HAP-1 (cell line): ENCODE measurements around the gene SNCAIP.
"Not testable (repeated sequence)": the region's sequence is repeated elsewhere in the genome, so short reads cannot be mapped to it uniquely, and the experiment has no call there.

ENCODE experiments used
- DNase-seq, 2 experiments: peaks; one replicate each; pipeline ENCODE4 v3.0.0-alpha.2; 2016 to 2020; ENCODE audit warnings: low spot score in 2 of 2
- H3K27me3 ChIP-seq: fragments of 250-450 bp; sonication (Bioruptor Pico); 2 replicates; pipeline ENCODE4 v1.5.1; 2020; ENCODE audit warnings: low read depth, mild to moderate bottlenecking, moderate library complexity
- H3K36me3 ChIP-seq: fragments of 250-450 bp; sonication (Bioruptor Pico); replicated peaks from 2 replicates; pipeline ENCODE4 v1.5.1; 2020; ENCODE audit warnings: mild to moderate bottlenecking
- H3K4me1 ChIP-seq: fragments of 250-450 bp; sonication (Bioruptor Pico); 2 replicates; pipeline ENCODE4 v1.5.1; 2020; ENCODE audit warnings: mild to moderate bottlenecking
- H3K4me3 ChIP-seq: fragments of 250-450 bp; sonication (Bioruptor Pico); 2 replicates; pipeline ENCODE4 v1.5.1; 2020; ENCODE audit warnings: mild to moderate bottlenecking, moderate library complexity
- H3K9me3 ChIP-seq: fragments of 250-450 bp; sonication (Bioruptor Pico); 2 replicates; pipeline ENCODE4 v1.5.1; 2020; ENCODE audit warnings: mild to moderate bottlenecking, moderate library complexity
- in situ Hi-C: fragments of 300-500 bp; cut with MboI; formaldehyde crosslinking; loops from 3 replicates; pipeline ENCODE4 v1.14.3; 2020; ENCODE audit warnings: low sequenced_read_pairs, inconsistent platforms, mixed read lengths

SNCAIP gene

DNA sequence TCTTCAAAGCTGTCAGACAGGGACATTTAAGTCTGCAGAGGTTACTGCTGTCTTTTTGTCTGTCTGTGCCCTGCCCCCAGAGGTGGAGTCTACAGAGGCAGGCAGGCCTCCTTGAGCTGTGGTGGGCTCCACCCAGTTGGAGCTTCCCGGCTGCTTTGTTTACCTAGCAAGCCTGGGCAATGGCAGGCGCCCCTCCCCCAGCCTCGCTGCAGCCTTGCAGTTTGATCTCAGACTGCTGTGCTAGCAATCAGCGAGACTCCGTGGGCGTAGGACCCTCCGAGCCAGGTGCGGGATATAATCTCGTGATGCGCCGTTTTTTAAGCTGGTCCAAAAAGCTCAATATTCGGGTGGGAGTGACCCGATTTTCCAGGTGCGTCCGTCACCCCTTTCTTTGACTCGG lies 70.9 kb downstream of the SNCAIP start:
- peak in 1 of 2 experiments; percentile 48 for DNase-seq
- H3K27me3 ChIP-seq, H3K36me3 ChIP-seq, H3K4me3 ChIP-seq, in situ Hi-C loops, H3K9me3 ChIP-seq, H3K4me1 ChIP-seq: not testable (repeated sequence)

DNA sequence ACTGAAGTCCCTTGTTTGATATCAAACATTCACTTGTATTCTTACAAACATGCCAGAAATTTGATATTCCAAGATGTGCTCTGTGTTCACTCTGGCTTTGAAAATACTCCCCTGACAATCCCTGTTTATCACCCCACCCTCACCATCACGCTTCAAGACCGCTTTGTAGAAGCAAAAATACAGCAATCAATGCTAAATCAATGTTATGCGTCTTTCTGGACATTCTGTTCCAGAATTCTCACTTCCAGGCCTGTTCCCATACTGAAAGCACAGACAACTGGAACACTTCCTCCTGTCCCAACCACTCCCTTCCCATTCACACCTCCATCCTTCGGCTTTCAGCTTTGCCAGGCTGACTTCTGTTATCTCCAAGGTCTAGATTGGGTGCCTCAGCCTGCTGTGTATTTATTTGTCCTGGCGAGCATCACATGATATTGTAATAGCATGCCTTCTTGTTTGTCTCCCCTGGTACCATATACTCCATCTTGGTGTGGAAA lies 72.8 kb downstream of the SNCAIP start:
- Histone ChIP-seq H3K4me3 (no peak overlapping the region), H3K27me3 (no peaks in the 10 kb centered on the region), H3K9me3 (no peaks in the 10 kb centered on the region), H3K36me3 (no peaks in the 10 kb centered on the region), H3K4me1 (no peaks in the 10 kb centered on the region; the same call in 1 of the 2 replicates)
- in situ Hi-C loops = no loop called here
- no peak for DNase-seq

DNA sequence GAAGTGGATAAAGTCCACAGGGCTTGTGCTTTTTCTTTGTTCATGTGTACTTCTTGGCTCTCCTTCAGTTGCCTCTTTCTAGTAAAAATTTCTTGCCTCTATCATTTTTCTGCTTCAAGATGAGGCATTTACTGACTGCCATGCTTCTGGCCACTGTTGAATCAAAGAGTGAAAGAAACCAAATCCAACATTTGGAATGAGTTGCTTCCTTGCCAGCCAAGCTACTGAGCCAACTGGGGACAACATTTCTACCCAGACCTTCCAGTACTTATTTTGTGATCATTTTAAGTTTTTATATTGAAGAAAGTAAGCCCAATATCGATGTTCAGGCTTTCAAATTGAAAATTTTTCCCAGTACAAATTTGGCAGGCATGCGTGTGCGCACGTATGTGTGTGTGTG lies 73.2 kb downstream of the SNCAIP start:
- no peak for DNase-seq
- in situ Hi-C loops = no loop called here
- H3K4me3 ChIP-seq = no peak overlapping the region
- no peaks in the 10 kb centered on the region for H3K9me3 ChIP-seq
- no peaks in the 10 kb centered on the region; the same call in 1 of the 2 replicates for H3K4me1 ChIP-seq
- H3K27me3 ChIP-seq = no peaks in the 10 kb centered on the region
- H3K36me3 ChIP-seq = no peaks in the 10 kb centered on the region

DNA sequence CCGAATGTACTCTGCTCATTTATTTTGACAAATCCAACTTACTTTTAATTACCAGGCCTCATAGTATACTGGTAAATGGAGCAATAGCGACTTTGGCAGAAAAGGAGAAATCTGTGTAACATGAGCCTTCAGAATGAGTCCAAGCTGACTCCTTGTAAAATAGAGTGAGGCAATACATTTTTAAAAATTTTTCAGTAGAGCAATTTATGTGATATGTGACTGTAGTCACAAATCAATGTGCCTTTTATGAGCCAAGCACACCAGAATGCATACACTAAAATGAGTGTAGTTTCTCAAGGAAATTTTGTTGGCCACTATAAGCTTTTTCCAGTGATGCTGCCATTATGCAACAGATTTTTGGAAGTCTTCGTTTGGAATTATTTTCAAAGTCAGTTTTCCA lies 73.8 kb downstream of the SNCAIP start:
- in situ Hi-C loops = no loop called here

DNA sequence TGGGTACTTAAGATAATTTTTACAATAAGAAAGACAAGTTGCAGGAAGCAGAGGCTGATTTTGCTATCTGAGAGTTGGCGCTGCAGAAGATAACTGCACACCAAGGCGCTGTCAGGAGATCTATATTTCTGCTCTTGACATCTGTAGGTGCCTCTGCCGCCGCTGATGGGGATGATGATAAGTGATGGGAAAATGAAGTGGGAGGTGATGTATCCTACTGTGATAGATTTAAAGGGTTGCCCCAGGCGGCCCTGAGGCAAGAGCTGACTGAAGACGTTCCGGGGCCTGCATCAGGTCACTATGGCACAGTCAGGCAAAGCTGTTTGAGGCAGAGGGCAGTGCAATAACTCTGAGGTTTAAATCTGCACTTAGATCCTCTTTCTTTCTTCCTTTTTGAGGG lies 78.1 kb downstream of the SNCAIP start:
- Histone ChIP-seq H3K4me3 (no peak overlapping the region), H3K27me3 (no peaks in the 10 kb centered on the region), H3K36me3 (no peaks in the 10 kb centered on the region), H3K9me3 (no peaks in the 10 kb centered on the region), H3K4me1 (no peaks in the 10 kb centered on the region)
- no peak for DNase-seq
- in situ Hi-C loops = no loop called here

More for the DNA sequence above, 73.8 kb downstream of the SNCAIP start:
- Histone ChIP-seq H3K4me1 (no peaks in the 10 kb centered on the region; the same call in 1 of the 2 replicates), H3K36me3 (no peaks in the 10 kb centered on the region), H3K4me3 (no peak overlapping the region), H3K9me3 (no peaks in the 10 kb centered on the region), H3K27me3 (no peaks in the 10 kb centered on the region)
- no peak for DNase-seq

DNA sequence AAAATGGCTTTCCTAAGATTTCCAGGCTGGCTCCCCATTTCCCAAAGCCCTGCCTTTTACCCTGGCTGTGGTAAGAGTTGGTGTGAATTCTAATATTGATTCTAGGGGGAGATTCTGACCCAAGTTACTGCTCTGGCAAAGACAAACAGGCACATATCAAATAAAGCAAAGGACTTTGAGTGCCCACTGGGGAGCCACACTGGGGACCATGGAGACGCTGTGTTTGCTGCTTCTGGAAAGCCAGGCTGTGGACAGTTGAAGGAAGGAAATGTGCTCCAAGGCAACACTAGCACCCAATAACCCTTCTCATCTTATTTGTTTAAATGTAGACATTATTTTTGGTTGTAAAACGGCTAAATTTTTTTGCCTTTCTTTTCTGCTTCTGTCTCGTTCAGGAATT lies 78.7 kb downstream of the SNCAIP start:
- H3K4me3 ChIP-seq = no peak overlapping the region
- no peak for DNase-seq
- no peaks in the 10 kb centered on the region for H3K4me1 ChIP-seq
- no peaks in the 10 kb centered on the region for H3K27me3 ChIP-seq
- in situ Hi-C loops = no loop called here
- H3K36me3 ChIP-seq = no peaks in the 10 kb centered on the region
- H3K9me3 ChIP-seq = no peaks in the 10 kb centered on the region

DNA sequence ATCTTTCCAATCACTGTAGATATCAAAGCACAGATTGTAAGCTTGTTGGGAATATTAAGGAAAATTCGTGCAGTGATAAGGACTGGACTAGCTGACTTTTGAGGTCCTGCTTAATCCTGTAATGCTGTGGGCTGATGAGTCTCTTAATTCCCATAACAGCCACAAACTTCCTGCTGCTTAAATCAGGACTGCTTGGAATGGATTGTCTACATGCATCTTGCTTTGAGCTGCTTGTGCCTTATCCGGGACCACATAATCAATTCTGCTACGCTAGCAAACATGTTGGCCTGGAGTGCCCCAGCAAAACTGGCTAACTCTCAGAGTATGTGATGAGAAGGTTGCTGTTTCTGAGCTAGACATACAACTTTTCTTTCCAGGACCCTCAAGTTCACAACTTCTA lies 79.6 kb downstream of the SNCAIP start:
- H3K9me3 ChIP-seq = no peaks in the 10 kb centered on the region
- no peaks in the 10 kb centered on the region for H3K27me3 ChIP-seq
- H3K36me3 ChIP-seq = no peaks in the 10 kb centered on the region
- H3K4me3 ChIP-seq = no peak overlapping the region
- no peak for DNase-seq
- in situ Hi-C loops = no loop called here
- no peaks in the 10 kb centered on the region for H3K4me1 ChIP-seq

DNA sequence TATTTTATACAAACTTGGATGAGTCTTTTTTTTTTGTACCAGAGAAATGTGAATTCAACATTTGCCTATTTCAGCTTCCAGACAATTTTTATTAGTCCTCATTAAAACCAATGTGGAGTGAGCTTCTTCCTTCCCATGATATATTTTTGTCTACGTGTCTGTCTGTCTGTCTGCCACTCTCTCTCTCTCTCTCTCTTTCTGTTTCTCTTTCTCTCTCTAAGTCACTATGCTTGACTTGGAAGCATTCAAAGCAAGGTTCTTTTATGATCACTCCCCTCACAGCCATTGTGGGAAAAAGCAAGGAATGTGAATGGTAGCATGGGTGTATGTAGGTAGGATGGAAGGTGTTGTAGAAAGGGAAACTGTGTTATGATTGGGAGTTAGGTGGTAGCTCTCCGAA lies 80.2 kb downstream of the SNCAIP start:
- Histone ChIP-seq H3K27me3 (no peaks in the 10 kb centered on the region), H3K9me3 (no peaks in the 10 kb centered on the region), H3K36me3 (no peaks in the 10 kb centered on the region), H3K4me3 (no peak overlapping the region), H3K4me1 (no peaks in the 10 kb centered on the region)
- in situ Hi-C loops = no loop called here
- no peak for DNase-seq

DNA sequence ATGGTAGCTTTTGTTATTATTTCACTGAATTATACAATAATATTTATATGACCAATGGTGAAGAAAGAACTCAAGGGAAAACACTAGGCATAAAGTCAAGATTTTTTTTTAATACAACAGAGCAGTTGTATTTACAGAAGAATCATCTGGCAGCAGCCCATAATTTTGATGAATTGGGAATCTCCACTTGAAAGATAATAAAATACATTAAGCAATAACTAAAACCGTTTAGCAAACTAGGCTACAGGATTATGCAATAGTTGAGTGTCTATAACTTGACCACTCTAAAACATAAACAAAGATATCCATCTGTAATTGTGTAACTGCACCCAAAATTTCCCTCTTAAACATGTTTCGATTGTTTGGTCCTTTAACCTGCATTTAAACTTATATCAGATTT lies 80.8 kb downstream of the SNCAIP start:
- Histone ChIP-seq H3K4me3 (no peak overlapping the region), H3K27me3 (no peaks in the 10 kb centered on the region), H3K9me3 (no peaks in the 10 kb centered on the region), H3K36me3 (no peaks in the 10 kb centered on the region), H3K4me1 (no peaks in the 10 kb centered on the region)
- no peak for DNase-seq
- in situ Hi-C loops = no loop called here

DNA sequence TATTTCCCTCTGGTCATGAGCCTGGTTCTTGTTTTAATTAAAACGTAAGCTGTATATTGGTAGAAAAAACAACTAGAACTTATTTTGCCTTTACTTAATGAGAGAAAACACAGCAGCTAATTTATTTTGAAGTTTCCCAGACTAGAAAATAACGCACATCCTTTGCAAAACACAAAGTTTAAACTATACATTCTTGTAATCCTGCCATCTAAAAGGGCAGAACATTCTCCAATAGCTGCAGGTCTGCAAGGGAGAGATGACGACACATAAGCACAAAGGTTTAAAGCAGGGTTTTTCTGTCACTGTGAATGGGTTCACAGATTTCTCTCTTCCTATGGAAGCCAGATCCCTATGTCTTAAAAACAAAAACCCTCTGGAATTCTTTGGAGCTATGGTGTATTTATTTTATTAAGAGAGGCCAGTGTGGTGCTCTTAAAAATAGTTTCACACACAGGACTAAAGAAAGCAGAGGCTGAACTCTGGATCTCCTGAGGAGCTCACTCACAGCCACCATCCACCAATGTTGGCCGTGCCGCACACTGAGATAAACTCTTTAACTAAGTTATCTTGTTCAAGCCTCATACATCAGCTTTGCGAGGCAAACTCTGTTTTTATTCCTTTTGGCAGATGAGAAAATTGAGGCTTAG lies 82.4 kb downstream of the SNCAIP start:
- Histone ChIP-seq H3K4me3 (no peak overlapping the region), H3K27me3 (no peaks in the 10 kb centered on the region), H3K9me3 (no peaks in the 10 kb centered on the region), H3K4me1 (no peaks in the 10 kb centered on the region), H3K36me3 (no peaks in the 10 kb centered on the region)
- no peak for DNase-seq
- in situ Hi-C loops = no loop called here

DNA sequence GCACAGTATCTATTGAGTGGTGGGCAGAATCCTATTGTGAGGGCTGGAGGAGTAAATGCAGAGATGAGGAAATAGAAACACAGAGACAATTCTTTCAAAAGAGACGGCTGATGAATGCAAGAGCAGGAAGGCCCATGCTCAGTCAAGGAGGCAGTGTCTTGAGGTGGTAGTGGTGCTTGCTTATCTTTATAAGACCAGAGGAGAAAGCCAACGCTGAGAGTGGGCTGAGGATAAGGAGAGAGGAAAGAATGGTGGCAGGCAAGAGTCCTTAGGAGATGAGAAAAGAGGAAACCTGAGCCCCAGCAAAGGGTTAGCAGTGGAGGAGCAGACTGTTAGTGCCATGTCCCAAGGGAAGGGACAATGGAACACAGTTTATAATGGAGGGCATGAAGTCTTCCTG lies 86.0 kb downstream of the SNCAIP start:
- H3K27me3 ChIP-seq = no peaks in the 10 kb centered on the region
- H3K36me3 ChIP-seq = no peaks in the 10 kb centered on the region
- DNase-seq = no peak
- no peaks in the 10 kb centered on the region for H3K4me1 ChIP-seq
- in situ Hi-C loops = no loop called here
- H3K9me3 ChIP-seq = no peaks in the 10 kb centered on the region
- no peak overlapping the region for H3K4me3 ChIP-seq

DNA sequence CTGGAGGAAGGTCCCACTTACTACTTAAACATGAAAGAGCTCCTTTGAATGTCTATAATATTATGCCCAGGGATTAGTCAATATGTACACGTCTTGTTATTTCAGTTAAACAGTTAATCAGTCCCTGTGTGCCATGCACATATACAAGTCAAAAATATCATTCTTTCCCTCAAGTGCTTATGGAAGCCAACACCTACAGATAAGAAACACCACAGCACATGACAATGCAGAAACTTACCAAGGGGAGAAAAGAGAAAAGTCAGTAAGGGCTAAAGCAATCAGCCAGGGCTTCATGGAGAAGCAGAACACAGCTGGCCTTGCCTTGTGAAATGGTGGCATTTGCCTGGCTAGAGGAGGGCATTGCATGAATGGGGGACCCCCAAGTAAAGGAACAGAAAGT lies 88.3 kb downstream of the SNCAIP start:
- Histone ChIP-seq H3K36me3 (no peaks in the 10 kb centered on the region), H3K4me3 (no peak overlapping the region), H3K27me3 (no peaks in the 10 kb centered on the region), H3K4me1 (no peaks in the 10 kb centered on the region), H3K9me3 (no peaks in the 10 kb centered on the region)
- in situ Hi-C loops = no loop called here
- no peak for DNase-seq

DNA sequence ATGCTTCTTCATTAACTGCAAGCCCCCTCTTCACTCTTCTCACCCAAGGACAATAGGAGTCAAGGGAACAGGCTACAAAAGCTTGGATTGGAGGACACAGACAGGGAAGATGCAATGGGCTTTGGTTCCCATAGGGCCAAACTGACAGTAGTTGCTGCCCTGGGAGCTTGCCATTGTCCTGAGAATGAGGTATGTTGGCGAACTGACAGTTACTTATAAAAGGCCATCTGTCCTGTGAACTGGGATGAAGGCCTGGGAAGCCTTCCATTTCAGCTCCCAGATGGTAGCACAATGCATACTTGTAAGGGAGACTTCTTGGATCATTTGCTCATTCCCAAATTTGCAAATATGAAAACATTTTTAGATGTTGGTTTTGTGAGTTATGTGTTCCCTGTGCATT lies 88.9 kb downstream of the SNCAIP start:
- H3K4me3 ChIP-seq = no peak overlapping the region
- H3K9me3 ChIP-seq = no peaks in the 10 kb centered on the region
- no peaks in the 10 kb centered on the region for H3K4me1 ChIP-seq
- H3K27me3 ChIP-seq = no peaks in the 10 kb centered on the region
- H3K36me3 ChIP-seq = no peaks in the 10 kb centered on the region
- in situ Hi-C loops = no loop called here
- no peak for DNase-seq

DNA sequence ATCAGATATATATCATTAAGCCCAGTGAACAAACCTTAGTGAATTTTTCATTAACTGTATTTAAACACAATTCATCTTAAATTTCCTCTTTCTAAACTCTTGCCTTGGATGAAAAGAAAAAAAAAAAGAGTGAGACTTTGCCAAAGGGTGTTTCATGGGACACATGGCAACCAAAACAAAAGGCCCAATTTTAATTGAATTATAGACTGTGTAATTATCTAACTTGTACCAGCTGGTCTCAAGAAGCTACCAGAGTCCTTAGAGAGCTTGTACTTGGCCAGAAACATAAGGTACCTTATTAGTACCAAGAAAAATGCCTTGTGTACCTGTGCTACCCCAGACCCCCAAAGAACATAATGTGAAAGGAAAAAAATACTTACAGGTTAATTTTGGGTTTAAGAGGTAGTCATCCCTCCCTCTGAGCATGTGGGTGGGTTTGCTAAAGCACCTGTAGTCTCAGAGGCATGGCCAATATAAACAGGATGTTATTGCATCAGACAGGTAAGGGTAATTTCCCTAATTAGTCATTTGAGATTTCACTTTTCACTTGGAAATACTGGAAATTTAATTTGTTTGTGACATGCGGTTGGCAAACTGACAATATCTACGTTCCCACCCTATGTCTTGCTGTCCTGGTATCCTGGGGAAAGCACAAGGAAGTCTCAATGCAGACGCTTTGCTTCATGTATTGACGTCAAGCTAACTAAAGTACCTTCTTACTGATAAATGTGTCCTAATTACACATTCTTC lies 90.1 kb downstream of the SNCAIP start:
- Histone ChIP-seq H3K9me3 (no peaks in the 10 kb centered on the region), H3K36me3 (no peaks in the 10 kb centered on the region), H3K4me3 (no peak overlapping the region), H3K4me1 (no peaks in the 10 kb centered on the region), H3K27me3 (no peaks in the 10 kb centered on the region)
- DNase-seq = no peak
- in situ Hi-C loops = no loop called here
